HG02610 (cell line): ENCODE measurements around the gene COL13A1.

Experiments used
- ATAC-seq: cut with Tn5 transposase; IDR thresholded peaks from one replicate; pipeline ENCODE4 v1.9.1; 2021; ENCODE audit warnings: mild to moderate bottlenecking, moderate library complexity; ENCODE audit not compliant: unreplicated experiment

COL13A1 gene

DNA sequence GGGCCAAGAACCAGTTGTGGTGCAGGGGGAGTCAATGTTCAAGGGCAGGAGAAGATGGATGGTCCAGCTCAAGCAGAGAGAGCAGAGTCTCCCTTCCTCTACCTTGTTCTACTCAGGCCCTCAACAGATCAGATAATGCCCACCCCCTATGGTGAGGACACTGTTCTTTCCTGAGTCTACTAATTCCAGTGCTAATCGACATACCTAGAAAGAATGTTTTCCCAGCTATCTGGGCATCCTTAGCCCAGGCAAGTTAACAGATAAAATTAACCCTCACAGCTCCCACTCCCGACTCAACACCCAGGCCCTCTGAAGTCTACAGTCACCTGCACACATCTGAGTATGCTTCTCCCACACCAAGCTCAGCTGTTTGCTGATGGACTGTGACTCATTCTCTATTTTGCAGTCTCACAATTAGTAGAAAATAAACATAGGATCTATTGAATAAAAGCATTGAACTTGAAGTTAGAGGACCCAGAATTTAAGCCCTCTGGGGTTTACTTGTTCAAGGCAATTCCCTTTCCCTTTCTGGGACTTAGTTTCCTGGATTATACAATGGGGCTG, 17.1 kb downstream of the COL13A1 start:
- ATAC-seq = no peak

DNA sequence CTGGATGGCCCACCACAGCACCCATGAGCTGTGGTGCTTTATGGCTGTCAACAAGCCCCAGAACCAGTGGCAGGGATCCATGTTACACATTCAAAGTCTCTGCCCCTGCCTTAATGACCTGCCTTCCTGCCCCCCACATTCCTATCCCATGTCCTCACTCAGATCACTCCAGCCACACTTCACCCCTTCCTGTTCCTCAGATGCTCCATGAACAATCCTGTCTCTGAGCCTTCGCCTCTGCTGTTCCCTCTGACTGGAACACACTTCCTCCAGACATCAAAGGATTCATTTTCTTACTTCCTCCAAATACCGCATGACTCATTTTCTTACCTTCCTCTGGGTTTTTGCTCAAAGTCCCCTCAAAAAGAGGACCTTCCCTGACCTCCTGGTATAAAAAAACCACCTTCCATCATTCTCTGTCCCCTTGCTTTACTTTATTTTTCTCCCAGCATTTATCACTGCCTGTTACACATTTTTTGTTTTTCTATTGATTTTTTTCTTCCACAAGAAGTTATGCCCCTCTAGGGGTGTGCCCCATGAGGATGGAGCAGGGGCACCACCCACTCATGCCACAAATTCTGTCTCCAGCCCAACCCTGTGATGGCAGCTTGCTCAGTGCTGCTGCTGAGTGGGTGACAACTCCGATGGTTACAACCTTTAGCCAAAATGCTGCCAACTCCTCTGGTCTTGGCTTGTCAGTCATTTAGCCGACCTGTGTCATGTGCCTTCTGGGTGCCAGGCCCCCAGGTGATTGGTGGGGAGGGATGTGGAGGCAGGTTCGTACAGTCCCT, 18.2 kb downstream of the COL13A1 start:
- ATAC-seq = no peak

DNA sequence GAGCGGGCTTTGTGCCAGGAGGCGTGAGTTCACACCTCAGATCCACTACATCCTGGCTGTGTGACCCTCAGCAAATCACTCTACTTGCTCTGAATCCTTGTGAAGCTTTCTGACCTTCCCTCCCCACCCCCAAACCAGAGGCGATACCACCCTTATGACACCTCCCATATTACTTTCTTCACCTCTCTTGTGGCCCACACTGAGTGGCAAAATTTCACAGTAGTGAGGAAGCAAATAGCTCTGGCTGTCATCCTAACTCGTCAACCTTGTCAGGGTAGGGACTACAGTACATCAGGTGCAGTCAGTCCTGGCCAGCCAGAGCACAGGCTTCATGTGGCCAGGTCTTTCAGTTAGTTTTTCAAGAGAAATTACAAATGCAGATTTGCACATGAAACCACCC, 19.1 kb downstream of the COL13A1 start:
- no peak for ATAC-seq

DNA sequence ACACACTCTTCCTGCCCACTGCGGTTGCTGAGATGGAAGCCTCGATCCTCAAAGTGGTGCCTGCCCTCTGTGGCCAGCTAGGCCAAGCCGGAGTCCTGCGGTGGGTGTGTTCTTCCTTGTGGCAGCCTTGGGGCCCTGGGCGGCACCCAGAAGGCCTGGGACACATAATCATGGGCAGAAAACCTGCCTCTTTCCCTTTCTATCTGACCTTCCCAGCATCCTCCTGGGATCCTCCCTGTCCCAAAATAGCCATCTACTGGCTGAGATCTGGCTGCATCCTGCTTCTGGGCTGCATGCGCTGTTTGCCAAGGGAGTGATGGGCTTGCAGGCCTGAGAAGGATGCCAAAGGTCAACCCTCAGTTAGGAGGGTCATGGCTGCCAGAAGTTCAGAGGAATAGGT, 23.9 kb downstream of the COL13A1 start:
- no peak for ATAC-seq

DNA sequence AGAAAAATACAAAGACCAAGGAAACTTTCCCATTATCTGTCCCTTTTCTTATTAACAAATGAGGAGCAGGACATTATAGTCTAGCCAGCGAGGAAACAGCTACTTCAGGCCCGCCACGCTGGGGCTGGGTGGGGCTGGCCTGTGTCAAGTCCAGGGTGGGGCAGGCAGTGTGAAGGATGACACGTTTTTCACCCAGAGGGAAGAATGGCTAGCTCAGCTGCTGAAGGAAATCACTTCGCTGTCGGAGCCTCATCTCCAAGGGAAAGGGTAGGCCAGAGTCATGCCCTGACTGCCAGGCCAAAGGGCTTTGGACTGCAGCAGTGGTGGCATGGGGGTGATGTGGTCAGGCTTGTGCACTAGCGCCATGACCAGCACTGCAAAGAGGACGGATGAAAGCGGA, 24.4 kb downstream of the COL13A1 start:
- no peak for ATAC-seq

DNA sequence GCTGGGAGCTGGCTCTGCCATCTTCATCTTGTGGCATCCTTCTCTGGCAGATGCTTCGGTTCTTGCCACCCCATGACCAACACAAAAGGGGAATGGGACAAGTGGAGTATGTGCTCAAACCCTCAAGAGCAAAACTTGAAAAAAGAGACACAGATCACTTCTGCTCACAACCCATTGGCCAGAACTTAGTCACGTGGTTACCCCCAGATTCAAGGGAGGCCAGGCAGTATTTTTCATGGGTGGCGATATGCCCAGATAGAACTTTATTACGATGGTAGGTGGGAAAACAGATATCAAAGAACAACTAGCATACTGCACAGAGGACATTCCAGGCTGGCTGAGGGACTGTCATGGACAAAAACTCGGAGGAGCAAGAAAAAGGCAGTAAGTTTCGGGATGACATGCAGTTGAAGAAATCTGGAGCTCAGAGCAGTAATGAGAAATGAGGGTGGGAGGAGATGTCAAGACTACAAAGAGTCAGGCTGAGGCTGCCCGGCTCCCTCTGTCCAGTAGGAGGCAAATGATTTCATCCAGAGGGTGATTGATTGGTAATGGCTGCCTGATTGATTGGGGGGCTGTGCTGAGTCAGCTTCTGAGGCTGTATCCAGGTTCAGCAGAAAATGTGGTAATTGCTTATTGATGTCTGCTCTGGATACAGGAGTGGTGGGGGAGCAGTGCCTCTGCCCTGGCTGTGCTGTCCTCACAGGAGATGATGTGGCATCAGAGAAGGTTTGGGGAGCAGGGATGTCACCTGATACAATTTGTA, 25.3 kb downstream of the COL13A1 start:
- ATAC-seq = no peak

DNA sequence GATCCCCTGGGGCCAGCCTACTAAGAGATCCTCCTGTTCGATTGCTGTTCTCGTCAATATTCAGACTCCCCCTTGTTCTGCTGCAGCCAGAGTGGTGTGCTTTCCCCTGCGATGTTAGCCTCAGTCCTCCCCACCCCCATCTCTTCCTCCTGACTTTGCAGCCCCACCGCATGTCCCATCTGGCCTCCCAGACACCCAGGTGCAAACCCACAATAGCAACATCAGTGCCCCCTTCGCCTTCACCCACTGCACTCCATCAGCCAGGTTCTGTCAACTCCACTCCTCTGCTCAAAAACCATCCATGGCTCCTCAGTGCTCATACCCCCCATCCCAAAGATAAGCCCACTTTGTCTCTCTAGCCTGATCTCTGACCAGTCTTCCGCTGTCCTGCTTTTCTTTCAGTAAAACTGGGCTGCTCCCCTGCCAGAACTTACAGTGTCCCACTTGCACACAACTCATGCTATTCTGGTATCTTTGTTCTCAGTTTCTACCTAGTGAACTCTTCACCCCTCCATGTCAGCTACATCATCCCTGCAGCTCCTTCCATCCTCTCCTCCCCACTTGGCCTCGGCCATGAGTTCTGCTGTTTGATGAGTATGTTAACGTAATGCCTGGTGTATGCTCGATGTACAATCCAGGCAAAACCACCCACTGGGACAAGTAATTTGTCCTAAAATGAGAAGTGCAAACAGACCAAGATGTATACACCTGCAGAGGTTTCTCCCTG, 26.6 kb downstream of the COL13A1 start:
- no peak for ATAC-seq

DNA sequence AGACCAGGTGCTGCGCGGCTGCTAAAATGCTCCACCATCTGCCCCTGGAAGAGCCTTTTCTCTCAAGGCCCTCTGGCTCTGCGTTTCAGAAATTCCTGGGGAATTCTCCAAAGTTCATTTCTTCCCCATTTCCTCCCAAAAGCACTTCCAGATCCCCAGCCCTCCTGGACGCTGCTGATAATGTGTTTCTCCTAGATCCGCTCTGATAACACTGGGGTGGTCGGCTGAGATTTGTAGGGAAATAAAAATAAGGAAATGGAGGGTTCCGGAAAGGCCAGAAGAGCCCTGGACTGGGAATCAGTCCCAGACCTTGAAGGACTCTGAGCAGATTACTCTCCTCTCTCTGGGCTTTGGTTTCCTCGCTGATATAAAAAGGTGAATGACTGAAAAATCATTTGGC, 28.1 kb downstream of the COL13A1 start:
- ATAC-seq = no peak

DNA sequence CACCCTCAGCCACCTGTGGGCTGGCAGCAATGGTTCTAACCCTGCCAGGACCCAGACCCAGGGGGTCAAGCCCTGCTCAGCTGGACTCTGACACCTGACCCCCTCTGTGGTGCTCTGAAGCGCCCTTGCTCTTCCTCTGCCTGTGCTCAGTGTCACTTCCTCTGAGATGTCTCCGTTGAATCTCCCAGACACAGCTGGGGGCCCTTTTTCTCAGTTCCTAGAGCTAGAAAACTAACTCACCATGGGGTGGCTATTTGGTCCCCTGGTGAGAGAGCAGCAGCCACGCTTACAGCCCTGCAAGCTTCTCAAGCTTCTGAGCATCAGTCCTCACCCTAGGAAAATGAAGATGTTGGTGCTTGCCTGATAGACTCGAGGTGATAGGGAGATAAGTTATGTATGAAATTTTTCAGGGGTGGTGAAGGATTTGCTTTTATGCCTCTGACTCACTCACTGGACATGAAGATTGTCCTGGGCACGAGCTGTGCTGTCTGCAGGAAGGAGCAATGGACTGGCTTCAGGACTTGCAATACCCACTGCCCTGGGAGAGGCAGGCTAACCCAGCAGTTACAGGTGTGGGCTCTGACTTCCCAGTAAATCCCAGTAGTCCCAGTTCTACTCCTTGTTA, 29.6 kb downstream of the COL13A1 start:
- no peak for ATAC-seq

DNA sequence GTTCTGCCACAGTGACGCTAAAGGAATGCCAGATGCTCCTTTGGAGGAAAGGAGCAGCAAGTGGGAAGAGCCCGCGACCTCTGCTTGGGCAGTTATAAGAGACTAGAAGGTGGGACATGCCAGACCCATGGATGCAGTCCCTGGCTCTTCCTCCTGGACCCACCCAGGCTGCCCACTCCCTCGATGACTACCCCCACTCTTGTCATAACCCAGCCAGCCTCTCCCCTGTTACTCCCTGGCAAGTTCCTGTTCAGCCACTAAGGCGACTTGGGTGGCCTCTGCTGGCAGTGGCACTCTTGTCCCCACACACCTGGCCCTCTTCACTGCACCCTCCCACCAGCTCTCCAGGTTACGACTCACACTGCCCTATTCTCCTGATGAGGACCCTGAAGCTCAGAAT, 33.5 kb downstream of the COL13A1 start:
- ATAC-seq = no peak

DNA sequence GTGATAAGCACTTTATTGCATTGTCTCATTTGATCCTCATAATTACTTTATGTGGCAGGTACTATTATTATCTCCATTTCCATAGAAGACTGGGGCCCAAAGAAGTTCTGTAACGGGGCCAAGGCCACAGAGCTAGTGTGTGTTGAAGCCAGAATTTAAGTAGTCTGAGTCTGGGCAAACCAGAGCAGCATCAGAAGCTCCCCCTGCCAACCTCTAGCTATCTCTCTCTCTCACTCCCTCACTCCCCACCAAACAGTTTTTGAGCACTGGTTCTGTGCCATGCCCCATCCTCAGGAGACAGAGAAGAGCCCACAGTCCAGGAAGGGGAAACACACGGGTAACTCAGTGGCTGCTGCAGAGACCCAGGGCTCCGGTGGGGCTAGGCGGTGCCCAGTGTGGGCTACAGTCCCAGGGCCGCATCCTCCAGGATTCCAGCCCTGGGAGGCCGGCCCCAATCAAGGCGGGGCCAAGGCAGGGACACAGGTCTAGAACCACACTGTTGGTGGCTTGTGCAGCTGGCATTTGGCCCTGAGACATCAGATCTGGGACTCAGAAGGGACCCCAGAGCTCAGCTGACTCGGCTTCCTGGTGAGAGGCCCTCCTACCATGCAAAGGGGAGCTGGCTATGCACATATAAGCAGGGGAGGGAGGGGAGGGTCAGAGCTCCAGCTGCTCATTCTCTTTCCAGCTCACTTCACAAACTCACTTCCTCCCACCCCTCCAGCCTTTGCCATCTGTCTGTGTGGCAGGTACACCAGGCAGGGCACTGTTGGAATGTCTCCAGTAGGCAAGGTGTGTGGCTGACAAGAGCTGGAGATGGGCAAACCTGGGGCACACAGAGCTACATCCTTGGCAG, 34.4 kb downstream of the COL13A1 start:
- ATAC-seq = no peak

DNA sequence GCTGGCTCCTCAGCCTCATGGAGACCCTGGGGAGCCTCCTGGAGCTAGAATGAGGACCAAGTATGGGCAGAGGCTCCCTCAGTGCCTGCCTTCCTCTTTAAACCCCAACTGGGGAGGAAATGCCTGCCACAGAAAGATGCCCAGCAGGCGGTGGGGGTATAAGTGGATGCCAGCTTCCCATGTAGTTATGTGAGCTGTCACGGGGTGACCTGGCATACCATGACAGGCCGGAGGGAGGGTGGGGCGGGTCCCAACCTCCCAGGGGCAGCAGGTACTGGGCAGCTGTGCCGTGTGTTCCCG, 35.0 kb downstream of the COL13A1 start:
- no peak for ATAC-seq

DNA sequence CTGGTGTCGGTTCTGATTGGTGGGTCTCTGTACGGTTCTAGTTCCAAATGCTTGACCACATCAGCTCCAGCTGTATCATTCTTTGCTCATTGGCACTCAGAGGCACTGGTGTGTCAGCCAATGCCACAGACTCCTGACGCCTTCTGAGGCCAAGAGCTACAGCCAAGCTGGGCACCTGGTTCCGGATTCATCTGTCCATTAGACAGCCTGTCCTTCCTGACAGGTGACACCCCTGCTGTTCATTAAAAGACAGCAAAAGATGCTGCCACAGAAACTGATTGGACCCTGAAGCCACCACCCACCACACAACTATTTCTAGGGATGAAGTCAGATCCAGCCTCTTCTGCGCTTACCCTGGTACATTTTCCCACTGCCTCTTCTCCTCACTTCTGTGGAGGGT, 35.6 kb downstream of the COL13A1 start:
- no peak for ATAC-seq

DNA sequence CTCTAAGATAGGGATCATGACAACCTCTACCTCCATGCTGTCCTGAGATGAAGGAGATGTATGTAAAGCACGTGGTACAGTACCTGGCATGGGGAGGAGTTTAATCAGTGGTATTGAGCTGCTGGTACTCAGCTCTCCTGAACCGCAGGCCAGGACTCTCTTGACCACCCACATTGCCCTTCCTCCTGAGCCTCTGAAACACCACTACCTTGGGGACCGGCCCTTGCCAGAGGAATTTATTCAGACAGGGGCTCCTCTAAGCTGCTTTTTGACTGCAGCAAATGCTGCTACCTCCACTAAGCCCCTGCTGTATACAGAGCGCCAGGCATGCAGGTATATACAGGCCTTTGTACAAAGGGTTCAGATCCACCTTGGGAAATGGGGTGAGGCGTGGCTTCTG, 36.7 kb downstream of the COL13A1 start:
- no peak for ATAC-seq

DNA sequence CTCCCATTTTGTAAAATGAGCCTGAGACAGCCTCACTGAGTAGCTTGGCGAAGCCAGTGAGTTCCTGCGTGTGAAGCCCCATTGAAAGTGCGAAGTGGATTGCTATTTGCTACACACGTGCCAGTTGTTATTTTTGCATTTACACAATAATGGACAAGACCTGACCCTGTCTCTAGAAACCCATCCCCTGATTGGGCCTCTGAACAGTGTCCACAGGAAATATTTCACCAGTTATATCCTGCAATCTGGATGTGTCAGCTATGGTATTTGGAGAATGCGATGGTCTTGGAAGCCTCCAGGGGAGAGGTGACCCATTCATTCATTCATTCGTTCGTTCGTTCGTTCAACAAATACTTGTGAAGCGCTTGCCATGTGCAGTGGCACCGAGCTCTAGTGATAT, 37.1 kb downstream of the COL13A1 start:
- no peak for ATAC-seq

DNA sequence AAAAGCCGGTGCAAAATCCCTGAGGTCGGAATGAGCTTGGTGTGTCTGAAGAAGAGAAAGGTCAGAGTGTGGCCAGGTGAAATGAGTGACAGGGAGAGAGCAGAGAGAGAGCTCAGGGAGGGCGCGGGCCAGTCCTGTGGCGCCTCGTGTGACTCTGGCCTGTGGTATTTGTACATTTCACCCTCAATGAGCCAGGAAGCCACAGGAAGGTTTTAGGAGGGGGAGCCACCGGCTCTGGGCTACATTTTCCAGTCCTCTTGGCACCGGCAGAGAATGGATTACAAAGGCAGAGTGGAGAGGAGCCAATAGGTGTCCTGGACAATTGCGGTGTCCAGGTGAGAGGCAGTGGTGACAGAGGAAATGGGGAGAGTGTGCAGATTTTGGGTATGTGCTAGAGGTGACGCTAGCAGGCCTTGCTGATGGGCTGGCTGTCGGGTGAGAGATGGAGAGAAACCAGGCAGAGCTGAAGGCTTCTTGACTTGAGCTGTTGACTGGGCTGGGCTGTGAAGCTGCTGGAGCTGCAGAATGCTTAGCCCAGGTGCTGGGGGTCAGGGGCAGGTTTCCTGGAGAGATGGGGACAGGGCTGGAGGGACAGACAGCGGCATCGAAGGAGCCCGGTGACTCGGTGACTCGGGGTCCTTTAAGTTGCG, 38.1 kb downstream of the COL13A1 start:
- ATAC-seq = no peak

DNA sequence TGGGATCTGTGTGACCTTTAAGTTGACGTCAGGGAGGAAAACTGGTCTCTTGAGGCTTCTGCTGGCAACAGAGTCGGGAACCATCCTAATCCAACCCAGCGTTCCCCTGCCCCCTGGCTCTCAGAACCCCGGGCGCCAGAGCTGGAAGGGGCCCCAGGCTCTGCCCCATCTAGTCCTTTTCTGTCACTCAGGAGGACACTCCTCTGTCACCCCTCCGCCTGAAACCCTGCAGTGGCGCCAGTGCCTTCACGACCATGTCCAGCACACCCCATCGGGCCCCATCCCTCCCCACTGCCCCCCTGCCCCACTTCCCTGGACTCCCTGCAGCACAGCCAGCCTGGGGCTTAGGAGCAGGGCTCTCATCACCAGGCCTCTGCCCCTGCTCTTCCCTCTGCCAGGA, 39.1 kb downstream of the COL13A1 start:
- ATAC-seq = no peak

DNA sequence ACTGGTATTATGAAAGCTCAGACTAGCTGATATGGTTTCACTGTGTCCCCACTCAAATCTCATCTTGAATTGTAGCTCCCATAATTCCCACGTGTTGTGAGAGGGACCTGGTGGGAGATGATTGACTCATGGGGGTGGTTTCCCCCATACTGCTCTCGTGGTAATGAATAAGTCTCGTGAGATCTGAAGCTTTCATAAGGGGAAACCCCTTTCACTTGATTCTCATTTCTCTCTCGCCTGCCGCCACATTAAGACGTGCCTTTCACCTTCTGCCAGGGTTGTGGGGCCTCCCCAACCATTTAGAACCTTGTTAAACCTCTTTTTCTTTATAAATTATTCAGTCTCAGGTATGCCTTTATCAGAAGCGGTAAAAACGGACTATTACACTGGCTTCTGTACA, 40.3 kb downstream of the COL13A1 start:
- no peak for ATAC-seq

DNA sequence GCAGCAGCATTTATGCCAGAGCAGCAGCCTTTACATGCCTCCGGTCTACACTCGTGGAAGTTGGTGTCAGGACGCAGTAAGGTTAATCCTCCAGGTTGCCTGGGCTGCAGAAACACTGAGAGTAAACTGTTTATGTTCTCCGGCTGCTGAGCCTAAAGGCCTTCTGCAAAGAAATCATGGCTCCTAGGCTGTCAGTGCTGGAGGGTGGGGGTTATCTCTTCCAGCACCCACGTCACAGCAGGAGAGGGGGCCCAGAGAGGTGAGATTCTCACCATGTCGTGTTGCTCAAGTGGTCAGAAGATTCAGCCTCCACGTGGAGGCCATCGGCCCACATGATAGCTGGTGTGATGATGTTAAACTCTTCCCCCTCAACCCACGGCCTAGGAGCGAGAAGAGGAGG, 41.2 kb downstream of the COL13A1 start:
- ATAC-seq = no peak

DNA sequence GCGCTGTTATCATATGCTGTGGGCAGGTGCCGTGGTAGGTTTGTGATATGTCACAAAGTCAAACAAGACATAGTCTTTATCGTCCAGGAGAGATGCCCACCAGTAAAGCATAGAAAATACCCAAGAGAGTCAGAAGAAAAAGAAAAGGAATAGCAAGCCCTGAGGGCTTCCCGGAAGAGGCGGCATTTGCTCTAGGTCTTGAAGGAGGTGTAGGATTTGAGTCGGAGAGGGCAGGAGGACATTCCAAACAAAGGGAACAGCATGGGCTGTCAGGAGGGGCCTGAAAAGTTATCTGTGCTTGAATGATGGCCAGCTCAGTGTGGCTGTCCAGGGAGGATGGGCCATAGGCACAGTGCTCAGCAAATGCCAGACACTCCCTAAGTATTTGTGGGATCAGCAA, 42.2 kb downstream of the COL13A1 start:
- no peak for ATAC-seq
